ENCODE results near the gene SETBP1. TPM values are rescaled to one million over a fixed set of nuclear protein-coding genes. Genes with fewer than 3 reads are reported as not detected.
A peak's percentile ranks its signal among the peaks of the same experiment; 100 is the strongest.

Gene SETBP1
- total RNA-seq, 1 donor from 2014 or later: 12.4 TPM

DNA sequence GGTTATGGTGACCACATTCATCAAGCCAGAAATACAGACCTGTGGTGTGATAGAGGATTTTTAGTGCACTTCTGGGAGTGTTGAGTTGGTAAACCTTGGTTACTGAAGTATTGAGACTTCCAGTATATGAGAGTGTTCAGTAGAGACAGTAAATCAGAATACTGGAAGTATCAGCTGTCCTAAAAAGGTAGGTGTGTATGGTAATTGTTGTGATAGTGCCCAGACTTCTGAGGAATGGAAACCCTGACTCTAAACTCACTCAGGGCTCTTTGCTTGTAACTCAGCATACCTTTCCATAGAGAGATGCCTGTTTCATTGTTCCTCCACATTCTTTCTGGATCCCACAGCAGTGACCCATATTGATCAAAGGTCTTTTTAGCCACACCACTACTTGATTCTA is 217.1 kb downstream of the SETBP1 start:
- Histone ChIP-seq H3K79me2 (ENCODE audit: insufficient read depth, low read length) (no peaks in the 10 kb centered on the region), H3K9ac (ENCODE audit: low read length) (no peak overlapping the region), H3K36me3 (ENCODE audit: insufficient read depth, low read length) (no peaks in the 10 kb centered on the region), H3K27ac (ENCODE audit: low read depth, low read length) (no peak overlapping the region), H3K4me3 (ENCODE audit: insufficient read depth, low read depth, low read length) (no peak overlapping the region), H3K4me1 (ENCODE audit: insufficient read depth, low read length) (no peaks in the 10 kb centered on the region), H3K9me3 (ENCODE audit: insufficient read depth, low read depth, low read length) (no peaks in the 10 kb centered on the region), H4K20me1 (ENCODE audit: insufficient read depth, low read length) (no peaks in the 10 kb centered on the region), H2AFZ (ENCODE audit: low read depth, low read length) (no peak overlapping the region), H3K27me3 (ENCODE audit: insufficient read depth, low read length) (no peaks in the 10 kb centered on the region), H3K4me2 (ENCODE audit: low read length) (no peak overlapping the region)
- H3K36me3 Mint-ChIP-seq (ENCODE audit: low read depth, unreplicated experiment): no peaks in the 10 kb centered on the region
- no peaks in the 10 kb centered on the region for H3K9me3 Mint-ChIP-seq (ENCODE audit: unreplicated experiment)
- FAIRE-seq (no peak), DNase-seq (ENCODE audit: low read depth) (no peak)
- no peak overlapping the region for H3K27ac Mint-ChIP-seq (ENCODE audit: unreplicated experiment)
- no peaks in the 10 kb centered on the region for H3K27me3 Mint-ChIP-seq (ENCODE audit: low read depth, unreplicated experiment)
- H3K4me3 Mint-ChIP-seq (ENCODE audit: unreplicated experiment): no peak overlapping the region
- peaks cover 12% of the 10 kb centered on the region for H3K4me1 Mint-ChIP-seq (ENCODE audit: low read depth, unreplicated experiment)
- TF ChIP-seq EZH2 (IDR thresholded peaks at IDR 0.05; ENCODE audit: insufficient read depth, low read length) (no peak), CTCF (IDR thresholded peaks at IDR 0.05; ENCODE audit: insufficient read depth, low read depth, low read length) (no peak)

DNA sequence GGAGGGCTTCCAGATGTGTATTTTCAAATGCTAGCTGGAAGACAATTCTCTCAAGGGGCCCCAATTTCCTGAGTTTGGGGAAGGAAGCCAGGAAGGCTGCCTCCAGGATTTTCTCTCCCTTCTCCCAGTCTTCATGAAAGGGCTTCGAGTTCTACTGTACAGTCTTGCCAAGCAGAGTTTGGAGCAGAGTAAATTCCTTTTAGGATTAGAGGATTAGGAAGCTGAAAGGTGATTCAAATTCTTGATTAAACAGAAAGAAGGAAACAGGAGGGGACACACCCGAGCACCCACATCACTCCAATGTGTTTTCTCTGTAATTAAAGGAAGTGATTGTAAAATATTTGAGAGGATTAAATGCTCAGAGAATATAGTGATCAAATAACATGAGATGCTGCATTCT is 217.8 kb downstream of the SETBP1 start:
- H3K9me3 Mint-ChIP-seq (ENCODE audit: unreplicated experiment): no peaks in the 10 kb centered on the region
- no peaks in the 10 kb centered on the region for H3K4me1 ChIP-seq (ENCODE audit: insufficient read depth, low read length)
- H3K27me3 ChIP-seq (ENCODE audit: insufficient read depth, low read length): no peaks in the 10 kb centered on the region
- H3K4me3 ChIP-seq (ENCODE audit: insufficient read depth, low read depth, low read length): no peak overlapping the region
- no peak for TF ChIP-seq CTCF (IDR thresholded peaks at IDR 0.05; ENCODE audit: insufficient read depth, low read depth, low read length)
- no peak for TF ChIP-seq EZH2 (IDR thresholded peaks at IDR 0.05; ENCODE audit: insufficient read depth, low read length)
- H3K9me3 ChIP-seq (ENCODE audit: insufficient read depth, low read depth, low read length): no peaks in the 10 kb centered on the region
- DNase-seq (ENCODE audit: low read depth) (no peak), FAIRE-seq (no peak)
- H3K4me2 ChIP-seq (ENCODE audit: low read length): no peak overlapping the region
- no peak overlapping the region for H3K27ac ChIP-seq (ENCODE audit: low read depth, low read length)
- H3K79me2 ChIP-seq (ENCODE audit: insufficient read depth, low read length): no peaks in the 10 kb centered on the region
- no peaks in the 10 kb centered on the region for H3K27me3 Mint-ChIP-seq (ENCODE audit: low read depth, unreplicated experiment)
- no peaks in the 10 kb centered on the region for H3K36me3 Mint-ChIP-seq (ENCODE audit: low read depth, unreplicated experiment)
- H3K36me3 ChIP-seq (ENCODE audit: insufficient read depth, low read length): no peaks in the 10 kb centered on the region
- peaks cover 7% of the 10 kb centered on the region for H3K4me1 Mint-ChIP-seq (ENCODE audit: low read depth, unreplicated experiment)
- no peak overlapping the region for H3K27ac Mint-ChIP-seq (ENCODE audit: unreplicated experiment)
- no peak overlapping the region for H3K9ac ChIP-seq (ENCODE audit: low read length)
- H3K4me3 Mint-ChIP-seq (ENCODE audit: unreplicated experiment): no peak overlapping the region
- H4K20me1 ChIP-seq (ENCODE audit: insufficient read depth, low read length): no peaks in the 10 kb centered on the region
- no peak overlapping the region for H2AFZ ChIP-seq (ENCODE audit: low read depth, low read length)

GRCh38 chr18:44899832-44900231 is 219.1 kb downstream of the SETBP1 start:
- Histone ChIP-seq H4K20me1 (ENCODE audit: insufficient read depth, low read length) (no peaks in the 10 kb centered on the region), H3K4me3 (ENCODE audit: insufficient read depth, low read depth, low read length) (no peak overlapping the region), H3K9ac (ENCODE audit: low read length) (no peak overlapping the region), H2AFZ (ENCODE audit: low read depth, low read length) (no peak overlapping the region), H3K4me1 (ENCODE audit: insufficient read depth, low read length) (no peaks in the 10 kb centered on the region), H3K27me3 (ENCODE audit: insufficient read depth, low read length) (no peaks in the 10 kb centered on the region), H3K4me2 (ENCODE audit: low read length) (no peak overlapping the region), H3K27ac (ENCODE audit: low read depth, low read length) (no peak overlapping the region), H3K9me3 (ENCODE audit: insufficient read depth, low read depth, low read length) (no peaks in the 10 kb centered on the region), H3K36me3 (ENCODE audit: insufficient read depth, low read length) (no peaks in the 10 kb centered on the region), H3K79me2 (ENCODE audit: insufficient read depth, low read length) (no peaks in the 10 kb centered on the region)
- H3K4me3 Mint-ChIP-seq (ENCODE audit: unreplicated experiment): no peak overlapping the region
- no peak overlapping the region for H3K27ac Mint-ChIP-seq (ENCODE audit: unreplicated experiment)
- H3K36me3 Mint-ChIP-seq (ENCODE audit: low read depth, unreplicated experiment): no peaks in the 10 kb centered on the region
- no peaks in the 10 kb centered on the region for H3K4me1 Mint-ChIP-seq (ENCODE audit: low read depth, unreplicated experiment)
- peak; percentile 5 for TF ChIP-seq CTCF (IDR thresholded peaks at IDR 0.05; ENCODE audit: insufficient read depth, low read depth, low read length)
- TF ChIP-seq EZH2 (IDR thresholded peaks at IDR 0.05; ENCODE audit: insufficient read depth, low read length): no peak
- FAIRE-seq (no peak), DNase-seq (ENCODE audit: low read depth) (no peak)
- H3K9me3 Mint-ChIP-seq (ENCODE audit: unreplicated experiment): no peaks in the 10 kb centered on the region
- no peaks in the 10 kb centered on the region for H3K27me3 Mint-ChIP-seq (ENCODE audit: low read depth, unreplicated experiment)

Measured in astrocyte (in vitro differentiated cells and primary cell).